Activated CD8-positive, alpha-beta memory T cell treated with anti-CD3 and anti-CD28 coated beads, Interleukin-2, amount 50 U/mL, for 24 hours (primary cell): ENCODE data around the gene MMP14.
"Not testable (repeated sequence)": the region's sequence is repeated elsewhere in the genome, so short reads cannot be mapped to it uniquely, and the experiment has no call there.

ENCODE experiments used
- DNase-seq: peaks from one replicate; pipeline ENCODE4 v3.0.0-alpha.2; 2020; ENCODE audit errors: extremely low read depth

MMP14 gene

DNA sequence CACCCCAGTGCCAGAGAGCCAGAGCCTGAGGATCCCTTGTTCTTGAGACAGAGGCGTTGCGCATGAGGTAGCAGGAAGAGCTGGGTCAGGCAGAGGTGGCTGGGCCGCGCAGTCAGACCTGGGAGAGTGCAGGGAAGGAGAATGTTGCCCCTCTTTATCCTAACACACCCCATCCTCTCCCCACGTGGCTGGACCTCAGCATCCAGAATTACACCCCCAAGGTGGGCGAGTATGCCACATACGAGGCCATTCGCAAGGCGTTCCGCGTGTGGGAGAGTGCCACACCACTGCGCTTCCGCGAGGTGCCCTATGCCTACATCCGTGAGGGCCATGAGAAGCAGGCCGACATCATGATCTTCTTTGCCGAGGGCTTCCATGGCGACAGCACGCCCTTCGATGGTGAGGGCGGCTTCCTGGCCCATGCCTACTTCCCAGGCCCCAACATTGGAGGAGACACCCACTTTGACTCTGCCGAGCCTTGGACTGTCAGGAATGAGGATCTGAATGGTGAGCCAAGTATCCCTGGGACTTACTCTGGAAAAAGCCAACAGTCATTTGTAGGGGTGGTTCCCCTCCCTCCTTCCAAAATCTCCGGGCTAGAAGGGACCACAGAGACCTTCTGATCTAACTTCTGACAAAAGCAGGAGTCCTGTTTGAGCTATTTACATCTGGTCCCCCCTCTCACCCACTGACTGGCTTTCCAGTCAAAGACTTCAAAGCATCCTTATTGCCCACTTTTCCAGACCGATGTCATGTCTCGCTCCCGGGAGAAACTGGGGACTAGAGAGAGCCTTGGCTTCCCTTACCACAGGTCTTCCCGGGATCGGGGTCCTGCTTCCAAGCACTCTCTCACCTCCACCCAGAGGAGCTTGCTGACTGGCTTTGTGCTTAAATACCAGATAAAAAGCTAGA, 6.1 kb downstream of the MMP14 start:
- no peak for DNase-seq

DNA sequence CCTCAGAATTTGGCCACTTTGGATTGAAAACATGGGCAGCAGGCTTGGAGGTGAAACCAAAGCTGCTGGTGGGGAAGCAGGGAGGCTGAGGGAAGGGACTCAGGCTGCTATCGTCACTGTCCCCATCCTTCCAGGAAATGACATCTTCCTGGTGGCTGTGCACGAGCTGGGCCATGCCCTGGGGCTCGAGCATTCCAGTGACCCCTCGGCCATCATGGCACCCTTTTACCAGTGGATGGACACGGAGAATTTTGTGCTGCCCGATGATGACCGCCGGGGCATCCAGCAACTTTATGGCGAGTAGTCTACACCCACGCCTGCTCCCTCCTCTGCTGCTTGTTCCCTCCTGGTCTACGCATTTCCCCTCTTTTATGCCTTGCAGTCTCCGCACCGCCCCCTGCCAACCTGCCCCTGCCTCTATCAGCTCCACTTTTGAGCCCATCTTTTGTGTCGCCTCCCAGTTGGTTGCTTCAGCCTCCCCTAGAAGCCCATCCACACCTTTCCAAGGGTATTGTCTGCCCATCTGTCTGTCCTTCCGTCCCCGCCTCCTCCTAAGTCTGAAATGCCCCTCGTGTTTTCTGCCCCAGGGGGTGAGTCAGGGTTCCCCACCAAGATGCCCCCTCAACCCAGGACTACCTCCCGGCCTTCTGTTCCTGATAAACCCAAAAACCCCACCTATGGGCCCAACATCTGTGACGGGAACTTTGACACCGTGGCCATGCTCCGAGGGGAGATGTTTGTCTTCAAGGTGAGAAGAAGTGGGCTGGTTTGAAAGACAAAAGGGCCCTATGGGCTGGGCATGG, 6.9 kb downstream of the MMP14 start:
- DNase-seq, result no peak

DNA sequence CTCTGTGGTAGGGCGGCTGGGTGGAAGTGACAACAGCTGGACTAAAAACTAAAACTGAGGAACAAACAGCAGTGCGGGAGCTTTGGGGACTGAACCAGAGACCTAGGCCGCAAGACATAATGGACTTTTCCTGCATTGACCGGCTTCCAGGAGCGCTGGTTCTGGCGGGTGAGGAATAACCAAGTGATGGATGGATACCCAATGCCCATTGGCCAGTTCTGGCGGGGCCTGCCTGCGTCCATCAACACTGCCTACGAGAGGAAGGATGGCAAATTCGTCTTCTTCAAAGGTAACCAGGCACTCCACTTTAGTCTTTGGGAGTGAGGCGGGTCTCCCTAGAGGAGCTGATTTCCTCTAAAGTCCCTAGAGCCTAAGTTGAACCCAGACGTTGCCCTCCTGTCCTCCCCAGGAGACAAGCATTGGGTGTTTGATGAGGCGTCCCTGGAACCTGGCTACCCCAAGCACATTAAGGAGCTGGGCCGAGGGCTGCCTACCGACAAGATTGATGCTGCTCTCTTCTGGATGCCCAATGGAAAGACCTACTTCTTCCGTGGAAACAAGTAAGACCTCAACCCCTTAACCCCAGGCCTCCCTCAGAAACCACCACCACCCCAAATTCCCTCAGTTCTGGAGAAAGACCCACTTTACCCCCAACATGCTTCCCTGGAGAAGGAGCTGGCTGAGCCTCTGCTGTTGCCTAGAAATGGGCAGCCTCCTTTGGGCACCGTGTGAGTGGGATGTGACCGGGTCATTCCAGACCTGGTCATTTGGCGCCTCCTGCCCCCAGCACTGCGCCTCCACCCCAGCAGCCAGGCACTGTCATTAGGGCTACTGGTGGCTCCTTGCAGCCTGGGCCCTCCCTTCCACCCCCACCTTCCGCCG, 8.1 kb downstream of the MMP14 start:
- no peak for DNase-seq

DNA sequence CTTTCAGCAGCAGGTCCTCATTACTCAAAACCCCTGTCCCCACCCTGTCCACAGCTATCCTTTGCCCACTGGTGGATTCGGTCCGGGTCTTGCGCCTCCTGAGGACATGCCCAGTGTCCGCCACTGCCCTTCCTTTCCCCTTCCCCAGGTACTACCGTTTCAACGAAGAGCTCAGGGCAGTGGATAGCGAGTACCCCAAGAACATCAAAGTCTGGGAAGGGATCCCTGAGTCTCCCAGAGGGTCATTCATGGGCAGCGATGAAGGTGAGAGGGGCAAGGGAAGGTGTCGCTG, 8.7 kb downstream of the MMP14 start:
- no peak for DNase-seq

DNA sequence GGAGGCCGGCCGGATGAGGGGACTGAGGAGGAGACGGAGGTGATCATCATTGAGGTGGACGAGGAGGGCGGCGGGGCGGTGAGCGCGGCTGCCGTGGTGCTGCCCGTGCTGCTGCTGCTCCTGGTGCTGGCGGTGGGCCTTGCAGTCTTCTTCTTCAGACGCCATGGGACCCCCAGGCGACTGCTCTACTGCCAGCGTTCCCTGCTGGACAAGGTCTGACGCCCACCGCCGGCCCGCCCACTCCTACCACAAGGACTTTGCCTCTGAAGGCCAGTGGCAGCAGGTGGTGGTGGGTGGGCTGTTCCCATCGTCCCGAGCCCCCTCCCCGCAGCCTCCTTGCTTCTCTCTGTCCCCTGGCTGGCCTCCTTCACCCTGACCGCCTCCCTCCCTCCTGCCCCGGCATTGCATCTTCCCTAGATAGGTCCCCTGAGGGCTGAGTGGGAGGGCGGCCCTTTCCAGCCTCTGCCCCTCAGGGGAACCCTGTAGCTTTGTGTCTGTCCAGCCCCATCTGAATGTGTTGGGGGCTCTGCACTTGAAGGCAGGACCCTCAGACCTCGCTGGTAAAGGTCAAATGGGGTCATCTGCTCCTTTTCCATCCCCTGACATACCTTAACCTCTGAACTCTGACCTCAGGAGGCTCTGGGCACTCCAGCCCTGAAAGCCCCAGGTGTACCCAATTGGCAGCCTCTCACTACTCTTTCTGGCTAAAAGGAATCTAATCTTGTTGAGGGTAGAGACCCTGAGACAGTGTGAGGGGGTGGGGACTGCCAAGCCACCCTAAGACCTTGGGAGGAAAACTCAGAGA, 9.6 kb downstream of the MMP14 start:
- DNase-seq, result no peak

DNA sequence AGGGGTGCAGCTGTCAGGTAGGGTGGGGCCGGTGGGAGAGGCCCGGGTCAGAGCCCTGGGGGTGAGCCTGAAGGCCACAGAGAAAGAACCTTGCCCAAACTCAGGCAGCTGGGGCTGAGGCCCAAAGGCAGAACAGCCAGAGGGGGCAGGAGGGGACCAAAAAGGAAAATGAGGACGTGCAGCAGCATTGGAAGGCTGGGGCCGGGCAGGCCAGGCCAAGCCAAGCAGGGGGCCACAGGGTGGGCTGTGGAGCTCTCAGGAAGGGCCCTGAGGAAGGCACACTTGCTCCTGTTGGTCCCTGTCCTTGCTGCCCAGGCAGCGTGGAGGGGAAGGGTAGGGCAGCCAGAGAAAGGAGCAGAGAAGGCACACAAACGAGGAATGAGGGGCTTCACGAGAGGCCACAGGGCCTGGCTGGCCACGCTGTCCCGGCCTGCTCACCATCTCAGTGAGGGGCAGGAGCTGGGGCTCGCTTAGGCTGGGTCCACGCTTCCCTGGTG, 10.5 kb downstream of the MMP14 start:
- DNase-seq, result no peak

DNA sequence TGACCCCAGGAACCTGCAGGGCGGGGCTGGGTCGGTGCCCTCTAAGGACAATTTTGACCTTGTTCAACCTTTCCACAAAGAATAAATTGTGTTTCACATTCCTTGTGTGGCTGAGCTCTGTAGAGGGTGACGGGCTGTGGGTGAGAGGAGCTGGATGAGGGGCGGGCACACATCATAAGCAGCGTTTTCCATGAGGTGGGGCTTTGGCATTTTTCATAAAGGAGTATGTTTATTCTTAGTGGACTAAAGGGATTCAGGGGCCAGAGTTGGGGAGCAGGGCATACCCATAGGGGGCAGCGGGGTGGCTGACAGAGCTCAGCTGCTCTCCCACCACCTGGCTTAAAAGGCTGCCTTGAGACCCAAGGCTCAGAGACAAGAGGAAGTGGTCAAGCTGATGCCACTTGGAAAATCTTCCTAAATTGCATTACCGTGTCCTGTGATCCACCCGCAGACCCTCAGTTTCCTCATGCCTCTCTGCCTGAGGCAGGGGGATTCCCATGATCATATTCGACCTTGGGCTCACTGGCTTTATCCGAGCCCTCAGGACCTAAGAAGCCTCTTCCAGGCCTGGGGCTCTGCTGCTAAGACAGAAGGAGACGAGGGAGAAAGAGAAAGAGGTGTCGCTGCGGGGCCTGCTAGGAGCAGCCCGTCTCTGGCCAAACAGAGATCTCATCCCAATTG, 11.4 kb downstream of the MMP14 start:
- DNase-seq, result no peak

DNA sequence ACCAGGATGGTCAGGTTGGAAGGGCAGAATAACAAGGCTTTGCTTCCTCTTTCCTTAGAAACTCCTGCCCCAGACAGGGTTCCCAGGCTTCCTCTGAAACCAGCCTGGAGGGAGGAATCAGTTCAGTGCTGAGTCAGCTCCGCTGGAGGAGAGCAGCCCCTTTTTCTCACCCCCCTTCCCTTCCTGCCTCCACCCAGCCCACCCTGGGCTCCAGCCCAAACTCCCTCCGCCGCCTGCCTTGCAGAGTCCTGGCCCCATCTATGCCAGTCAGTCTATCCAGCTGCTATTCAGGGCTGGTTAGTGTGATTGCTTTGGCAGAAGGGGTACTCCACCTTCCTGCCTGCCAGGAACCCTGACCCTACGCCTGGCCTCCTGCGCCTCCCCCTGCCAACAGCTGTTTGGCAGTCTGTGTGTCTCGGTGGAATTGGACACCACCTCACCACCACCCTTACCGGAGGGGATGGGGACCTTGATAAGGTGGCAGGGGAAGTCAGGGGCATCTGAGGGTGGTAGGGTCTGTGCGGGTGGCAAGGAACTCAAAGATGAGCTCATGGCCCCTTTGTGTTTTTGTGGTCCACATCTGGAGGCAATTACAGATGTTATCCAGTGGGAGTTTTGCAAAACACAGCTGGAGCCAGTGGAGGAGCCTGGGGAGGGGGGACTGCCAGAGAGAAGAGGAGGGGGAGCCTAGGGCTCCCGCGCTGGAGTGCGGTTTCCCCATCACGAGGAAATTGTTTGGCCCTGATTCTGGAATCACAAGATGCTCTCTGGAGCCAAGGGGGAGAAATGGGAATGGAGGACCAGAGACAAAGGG, 12.2 kb downstream of the MMP14 start:
- no peak for DNase-seq

DNA sequence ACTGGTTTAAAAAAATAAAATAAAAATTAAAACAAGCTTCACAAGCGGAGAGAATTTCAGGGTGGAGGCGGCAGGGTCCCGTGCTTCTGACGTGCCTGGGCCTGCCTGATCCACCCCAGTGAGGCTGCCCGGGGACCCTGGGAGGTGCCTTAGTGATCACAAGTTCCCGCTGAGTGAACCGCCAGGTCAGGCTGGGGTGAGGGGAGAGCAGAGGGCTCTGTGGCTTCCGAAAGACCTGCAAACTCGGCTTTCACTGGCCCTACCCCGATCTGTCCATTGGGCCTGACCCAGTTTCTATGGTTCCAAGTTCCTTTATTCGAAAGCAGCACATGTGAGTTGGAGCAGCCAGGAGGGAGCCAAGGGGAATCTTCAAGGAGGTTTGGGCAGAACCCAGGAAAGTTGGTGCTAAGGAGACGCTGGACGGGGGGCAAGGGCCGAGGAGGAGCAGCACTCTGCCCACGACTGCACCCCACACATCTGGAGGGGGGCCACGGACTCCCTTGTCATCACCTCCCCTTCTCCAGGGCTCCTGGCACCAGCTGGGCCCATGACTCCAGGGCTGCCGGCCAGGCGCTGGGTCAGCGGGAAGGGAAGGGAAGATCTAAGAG, 12.9 kb downstream of the MMP14 start:
- DNase-seq, result no peak

DNA sequence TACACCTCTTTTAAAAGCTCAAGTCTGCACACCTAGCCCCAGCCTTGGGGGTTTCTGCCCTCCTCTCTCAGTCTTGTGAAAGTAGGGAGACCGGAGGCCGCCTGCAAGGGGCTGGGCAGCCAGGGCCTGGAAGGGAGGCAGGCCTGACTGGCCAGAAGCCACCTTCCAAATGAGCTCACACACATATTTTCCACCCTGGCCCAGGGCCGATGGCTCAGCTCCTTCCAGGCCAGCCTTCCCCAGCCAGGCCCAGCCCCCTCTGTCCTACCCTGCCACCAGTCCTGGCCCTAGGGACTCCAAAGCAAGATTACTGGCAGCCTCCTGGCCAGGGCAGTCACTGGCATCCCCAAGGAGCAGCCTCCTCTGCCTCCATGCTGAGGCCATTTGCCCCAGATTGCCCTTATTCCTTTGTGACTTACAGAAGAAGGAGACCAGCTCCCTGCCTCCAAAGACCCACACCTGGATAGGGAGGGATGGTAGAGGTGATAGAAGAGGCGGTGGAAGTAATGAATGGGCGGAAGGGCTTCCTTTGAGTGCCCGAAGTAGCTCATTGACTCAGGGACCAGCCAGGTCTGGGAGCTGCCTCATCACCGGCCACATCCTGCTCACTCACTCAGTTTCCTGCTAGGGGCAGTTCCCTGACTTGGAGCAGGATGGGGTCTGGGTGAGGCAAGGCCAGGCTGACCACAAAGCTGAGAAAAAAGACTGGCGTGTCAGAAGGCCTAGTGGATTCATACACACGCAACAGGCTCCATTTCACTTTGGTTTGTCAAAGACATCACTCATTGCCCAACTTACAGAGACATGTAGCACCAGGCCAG, 14.8 kb downstream of the MMP14 start:
- no peak for DNase-seq

DNA sequence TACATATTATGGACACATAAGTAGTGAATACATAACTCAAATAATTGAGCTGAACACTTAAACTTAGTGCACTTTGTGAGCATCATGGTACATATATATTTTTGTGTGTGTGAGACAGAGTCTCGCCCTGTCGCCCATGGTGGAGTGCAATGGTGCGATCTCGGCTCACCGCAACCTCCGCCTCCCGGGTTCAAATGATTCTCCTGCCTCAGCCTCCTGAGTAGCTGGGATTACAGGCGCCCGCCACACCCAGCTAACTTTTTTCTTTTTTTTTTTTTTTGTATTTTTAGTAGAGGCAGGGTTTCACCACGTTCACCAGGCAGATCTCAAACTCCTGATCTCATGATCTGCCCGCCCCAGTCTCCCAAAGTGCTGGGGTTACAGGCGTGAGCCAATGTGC, 15.8 kb downstream of the MMP14 start:
- not testable (repeated sequence) for DNase-seq

DNA sequence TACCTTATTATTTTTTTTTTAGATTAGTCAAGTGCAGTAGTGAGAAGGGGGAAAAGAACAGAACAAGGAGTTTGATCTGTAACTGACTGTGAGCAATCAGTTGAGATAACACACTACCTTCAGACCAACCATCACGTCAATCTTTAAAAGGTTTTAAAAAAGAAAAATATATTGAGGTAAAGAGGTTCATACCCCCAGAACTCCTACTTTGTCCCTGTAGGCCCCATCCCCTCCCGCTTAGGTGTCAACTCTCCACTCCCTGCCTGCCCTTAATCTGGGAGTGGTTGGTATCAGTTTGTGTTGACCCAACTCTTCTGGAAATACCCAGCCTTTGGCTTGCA, 16.2 kb downstream of the MMP14 start:
- DNase-seq, result no peak

DNA sequence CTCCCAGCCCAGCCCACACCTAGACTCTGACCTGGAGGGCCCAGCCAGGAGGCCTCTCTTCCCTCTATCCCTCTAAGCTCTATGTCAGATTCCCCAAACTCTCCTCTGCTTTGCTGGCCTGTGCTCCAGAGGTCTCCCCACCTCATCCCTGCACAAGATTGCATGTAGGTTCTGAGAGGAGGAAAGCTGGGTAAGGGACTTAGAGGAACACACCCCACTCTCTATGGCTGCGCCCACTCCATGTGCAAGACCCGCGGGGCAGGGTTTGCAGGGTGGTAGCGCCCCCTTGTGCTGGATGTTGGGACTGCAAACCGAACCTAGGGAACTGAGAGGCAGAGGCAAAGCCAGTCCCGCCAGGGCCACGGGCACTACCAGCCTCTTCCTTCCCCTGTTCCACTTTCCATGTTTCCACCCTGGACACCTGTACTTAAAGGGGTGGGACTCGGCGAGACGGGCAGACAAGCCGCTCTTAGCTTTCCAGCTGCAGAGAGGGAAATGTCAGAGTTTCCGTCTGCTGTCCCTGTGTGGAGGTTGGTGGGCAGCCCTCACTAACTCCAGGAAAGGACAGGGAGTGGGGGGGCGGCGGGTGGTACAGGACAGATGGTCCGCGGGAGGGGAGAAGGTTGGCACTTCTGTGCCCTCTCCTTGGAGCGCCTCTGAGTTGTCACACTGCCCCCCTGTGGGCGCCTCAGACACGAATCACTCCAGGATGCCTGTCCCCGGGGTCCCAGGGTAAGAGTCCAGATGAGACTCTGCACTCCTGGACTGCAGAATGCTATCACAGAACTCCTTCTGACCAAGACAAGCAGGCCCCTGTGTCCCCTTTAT, 16.8 kb downstream of the MMP14 start:
- DNase-seq, result peak; percentile 87

DNA sequence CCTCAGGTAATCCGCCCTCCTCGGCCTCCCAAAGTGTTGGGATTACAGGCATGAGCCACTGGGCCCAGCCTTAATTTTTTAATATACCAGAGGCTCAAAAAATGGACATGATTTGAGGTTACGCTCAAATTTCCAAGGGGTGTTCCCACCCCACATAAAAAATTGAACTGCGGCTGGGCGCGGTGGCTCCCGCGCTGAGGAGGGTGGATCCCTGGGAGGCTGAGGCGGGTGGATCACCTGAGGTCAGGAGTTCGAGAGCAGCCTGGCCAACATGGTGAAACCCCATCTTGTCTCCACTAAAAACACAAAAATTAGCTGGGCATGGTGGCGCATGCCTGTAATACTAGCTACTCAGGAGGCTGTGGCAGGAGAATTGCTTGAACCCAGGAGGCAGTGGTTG, 17.9 kb downstream of the MMP14 start:
- not testable (repeated sequence) for DNase-seq

DNA sequence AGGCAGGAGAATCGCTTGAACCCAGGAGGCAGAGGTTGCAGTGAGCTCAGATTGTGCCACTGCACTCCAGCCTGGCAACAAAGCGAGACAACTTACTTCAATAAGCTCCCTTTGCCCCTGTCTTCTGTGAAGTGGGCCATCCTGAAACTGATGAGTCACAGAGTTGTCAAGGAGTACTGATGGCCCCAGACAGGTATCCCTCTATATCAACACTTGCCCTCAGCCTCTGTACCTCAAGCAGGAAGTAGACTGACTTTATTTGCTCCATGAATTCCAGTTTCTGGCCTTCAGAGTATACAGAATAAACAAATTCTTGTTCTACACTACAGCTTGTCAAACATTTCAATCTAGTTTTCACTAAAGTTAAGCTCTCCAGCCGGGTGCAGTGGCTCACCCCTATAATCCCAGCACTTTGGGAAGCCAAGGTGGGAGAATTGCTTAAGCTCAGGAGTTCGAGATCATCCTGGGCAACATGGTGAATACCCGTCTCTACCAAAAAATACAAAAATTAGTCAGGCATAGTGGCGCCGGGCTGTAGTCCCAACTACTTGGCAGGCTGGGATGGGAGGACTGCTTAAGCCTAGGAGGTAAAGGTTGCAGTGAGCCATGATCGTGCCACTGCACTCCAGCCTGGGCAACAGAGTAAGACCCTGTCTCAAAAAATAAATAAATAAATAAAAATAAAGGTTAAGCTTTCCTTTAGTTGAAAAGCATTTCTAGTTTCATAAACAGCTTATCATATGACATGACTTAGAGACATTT, 18.8 kb downstream of the MMP14 start:
- DNase-seq, result no peak

DNA sequence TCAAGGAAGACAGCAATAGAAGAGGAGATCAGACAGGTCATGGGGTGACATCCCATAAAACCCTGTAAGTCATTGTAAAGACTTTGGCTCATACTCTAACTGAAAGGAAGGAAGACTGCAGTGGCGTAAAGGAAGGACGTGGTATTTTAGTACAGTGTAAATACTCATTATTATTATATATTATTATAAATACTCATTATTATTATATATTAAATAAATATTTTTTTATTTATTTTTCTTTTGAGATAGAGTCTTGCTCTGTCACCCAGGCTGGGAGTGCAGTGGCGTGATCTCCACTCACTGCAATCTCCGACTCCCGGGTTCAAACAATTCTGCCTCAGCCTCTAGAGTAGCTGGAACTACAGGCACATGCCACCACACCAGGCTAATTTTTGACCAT, 20.0 kb downstream of the MMP14 start:
- DNase-seq, result no peak

DNA sequence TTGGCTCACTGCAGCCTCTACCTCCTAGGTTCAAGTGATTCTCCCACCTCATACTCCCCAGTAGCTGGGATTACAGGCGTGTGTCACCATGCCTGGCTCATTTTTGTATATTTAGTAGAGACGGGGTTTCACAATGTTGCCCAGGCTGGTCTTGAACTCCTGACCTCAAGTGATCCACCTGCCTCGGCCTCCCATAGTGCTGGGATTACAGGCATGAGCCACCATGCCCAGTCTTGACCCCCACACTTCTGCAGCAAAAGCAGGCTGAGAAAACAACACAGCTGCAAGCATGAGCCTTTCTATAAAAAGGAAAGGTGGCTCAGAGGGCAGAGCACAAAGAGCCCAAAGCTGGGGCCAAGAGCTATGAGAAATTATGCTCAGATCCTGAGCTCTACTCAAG, 24.0 kb downstream of the MMP14 start:
- DNase-seq, result not testable (repeated sequence)
